ENCODE results near the gene PHLDB3.
"Not testable (repeated sequence)": the region's sequence is repeated elsewhere in the genome, so short reads cannot be mapped to it uniquely, and the experiment has no call there.

Gene PHLDB3

DNA sequence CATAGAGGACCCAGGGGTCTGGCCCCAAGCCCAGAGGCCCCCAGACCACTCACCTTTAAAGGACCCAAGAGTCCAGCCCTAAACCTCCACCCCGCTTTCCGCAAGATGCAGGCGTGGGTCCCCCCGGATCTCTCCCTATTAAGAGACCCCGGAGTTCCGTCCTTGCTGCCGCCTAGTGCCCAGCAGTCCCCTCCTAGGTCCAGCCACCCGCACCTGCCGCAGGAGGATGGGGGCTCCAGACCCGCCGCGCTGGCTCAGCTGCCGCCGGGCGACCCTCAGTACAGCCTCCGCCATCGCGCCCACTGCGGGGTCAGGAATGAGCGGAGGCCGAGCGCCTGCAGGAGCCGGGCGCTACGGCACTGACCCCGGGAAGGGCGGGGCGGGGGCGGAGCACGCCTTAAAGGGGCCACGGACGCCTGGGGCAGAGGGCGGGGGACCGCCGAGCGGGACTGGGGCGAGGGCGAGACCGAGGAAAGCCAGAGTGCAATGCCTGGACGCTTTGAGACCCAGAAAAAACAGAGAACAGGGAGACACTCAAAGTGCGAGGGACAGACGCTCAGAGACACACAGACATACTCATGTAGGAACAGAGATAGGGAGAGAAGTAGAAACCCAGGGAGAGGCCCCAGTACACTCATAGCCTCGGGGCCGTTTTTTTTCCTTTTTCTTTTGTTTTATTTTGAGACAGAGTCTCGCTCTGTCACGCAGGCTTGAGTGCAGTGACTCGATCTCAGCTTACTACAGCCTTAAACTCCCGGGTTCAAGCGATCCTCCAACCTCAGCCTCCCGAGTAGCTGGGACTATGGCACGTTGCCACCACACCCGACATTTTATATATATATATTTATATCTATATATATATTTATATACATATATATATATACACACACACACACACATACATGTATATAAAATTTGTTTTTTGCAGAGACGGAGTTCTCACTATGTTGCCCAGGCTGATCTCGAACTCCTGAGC lies 22.6 kb upstream of the PHLDB3 start, which contains the start of gene ETHE1:
Gene ETHE1 (minus strand): TSS at position 318 of the 976 bp plus-strand sequence. CDS start 24 bp downstream, at position 294.
- no peak for FAIRE-seq

DNA sequence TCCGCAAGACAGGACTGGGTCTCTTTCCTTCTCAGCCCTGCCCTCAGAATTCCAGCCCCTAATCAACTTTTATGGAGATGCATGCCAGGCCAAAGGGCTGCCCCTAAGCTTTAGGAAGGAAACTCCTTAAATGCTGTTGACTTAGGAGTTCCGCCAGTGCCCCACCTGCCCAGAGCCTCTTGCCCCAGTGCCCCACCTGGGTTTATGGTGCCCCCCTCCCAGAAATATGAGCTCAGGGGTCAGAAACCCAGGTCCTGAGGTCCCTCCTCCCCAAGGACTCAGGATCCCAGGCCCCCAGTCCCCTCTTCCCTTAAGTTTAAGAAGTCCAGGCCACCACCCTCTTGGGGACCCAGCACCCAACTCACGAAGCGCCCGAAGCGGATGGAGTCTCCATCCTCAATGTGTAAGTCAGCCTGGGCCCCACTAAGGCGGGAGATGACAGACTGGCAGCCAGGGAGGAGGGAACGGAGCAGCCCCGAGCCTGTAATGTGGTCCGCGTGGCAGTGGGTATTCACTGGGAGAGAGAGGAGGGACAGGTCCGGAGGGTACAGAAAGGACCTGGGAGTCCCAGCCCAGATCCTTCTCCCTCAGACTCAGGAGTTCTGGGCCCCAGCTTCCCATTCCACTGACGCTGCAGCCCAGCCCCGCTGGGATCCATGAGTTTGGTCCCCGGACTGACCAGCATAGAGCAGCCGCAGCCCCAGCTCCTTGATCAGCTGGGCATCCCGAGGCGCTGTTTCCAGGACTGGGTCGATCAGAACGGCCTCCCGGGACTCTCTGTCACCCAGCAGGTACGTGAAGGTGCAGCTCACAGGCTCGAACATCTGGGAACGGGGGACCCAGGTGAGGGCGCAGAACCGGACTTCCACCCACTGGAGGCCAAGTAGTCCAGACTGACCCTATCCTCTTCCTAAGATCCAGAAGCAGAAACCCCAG lies 21.6 kb upstream of the PHLDB3 start:
- FAIRE-seq = no peak

- no peak for FAIRE-seq
Measured at GRCh38 chr19:43524922-43525835, 20.6 kb upstream of the PHLDB3 start.

- FAIRE-seq = not testable (repeated sequence)
Measured at GRCh38 chr19:43523696-43524095, 19.1 kb upstream of the PHLDB3 start.

- FAIRE-seq = no peak
Measured at GRCh38 chr19:43522929-43523328, 18.4 kb upstream of the PHLDB3 start.

DNA sequence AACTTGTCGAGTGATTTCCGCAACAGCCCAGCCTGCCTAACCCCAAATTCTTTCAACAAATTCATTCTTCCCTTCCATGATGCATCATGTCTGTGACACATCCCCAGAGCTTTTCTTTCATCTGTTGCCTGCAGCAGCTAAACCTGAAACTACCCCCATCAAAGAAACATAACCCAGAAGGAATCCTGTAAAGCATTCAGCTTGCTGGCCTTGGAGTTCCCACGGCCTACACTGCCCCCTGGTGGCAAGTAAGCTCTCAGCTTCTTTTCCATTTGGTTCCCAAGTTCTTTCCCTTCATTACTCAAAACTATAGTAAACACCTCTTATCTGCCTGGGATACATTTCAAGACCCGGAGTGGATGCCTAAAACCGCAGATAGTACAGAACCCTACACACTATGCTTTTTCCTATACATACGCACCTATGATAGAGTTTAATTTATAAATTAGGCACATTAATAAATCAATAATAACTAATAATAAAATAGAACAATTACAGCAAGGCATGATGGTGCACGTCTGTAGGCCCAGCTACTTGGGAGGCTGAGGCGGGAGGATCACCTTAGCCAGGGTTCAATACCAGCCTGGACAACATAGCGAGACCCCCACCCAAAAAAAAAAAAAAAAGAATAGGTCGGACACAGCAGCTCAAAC lies 15.0 kb upstream of the PHLDB3 start:
- FAIRE-seq = peak; percentile 86

DNA sequence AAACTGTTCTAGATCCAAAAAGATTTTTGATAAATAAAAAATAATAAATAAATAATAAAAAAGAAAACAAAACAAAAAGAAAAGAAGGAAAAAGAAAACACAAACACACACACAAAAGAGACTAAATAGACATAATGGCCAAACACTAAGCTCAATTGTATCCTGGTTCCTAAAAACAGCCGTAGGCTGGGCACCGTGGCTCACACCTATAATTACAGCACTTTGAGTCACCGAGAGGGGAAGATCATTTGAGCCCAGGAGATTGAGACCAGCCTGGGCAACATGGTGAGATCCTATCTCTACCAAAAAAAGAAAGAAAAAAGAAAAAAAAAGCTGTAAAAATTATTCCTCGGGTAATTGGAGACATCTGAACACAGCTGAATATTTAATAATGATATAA lies 13.5 kb upstream of the PHLDB3 start:
- FAIRE-seq = no peak

GRCh38 chr19:43512399-43512798 lies 7.9 kb upstream of the PHLDB3 start:
- not testable (repeated sequence) for FAIRE-seq

DNA sequence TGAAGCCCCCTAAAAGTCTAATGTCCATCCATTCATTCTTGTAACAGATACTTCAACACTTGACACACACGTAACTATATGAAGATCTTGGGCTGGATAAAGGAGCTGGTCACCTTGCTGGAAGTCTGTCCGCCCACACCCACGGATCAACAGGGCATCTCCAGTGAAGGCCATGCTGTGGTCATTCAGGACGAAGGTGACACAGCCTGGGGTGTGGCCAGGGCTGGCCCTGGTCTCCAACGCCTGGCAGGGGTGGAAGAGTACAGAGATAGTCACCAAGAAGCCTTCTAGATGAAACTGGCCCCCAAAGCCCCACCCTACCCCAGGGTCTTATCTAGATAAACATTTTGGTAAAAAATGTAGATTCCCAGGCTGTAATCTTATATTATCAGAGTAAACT lies 6.8 kb upstream of the PHLDB3 start:
- FAIRE-seq = no peak

- FAIRE-seq = no peak
Measured at GRCh38 chr19:43510713-43511112, 6.2 kb upstream of the PHLDB3 start.

GRCh38 chr19:43507880-43508279 lies 3.3 kb upstream of the PHLDB3 start:
- no peak for FAIRE-seq

GRCh38 chr19:43506629-43507028 lies 2.1 kb upstream of the PHLDB3 start:
- no peak for FAIRE-seq

GRCh38 chr19:43505941-43506340 lies 1.4 kb upstream of the PHLDB3 start:
- FAIRE-seq = no peak

- FAIRE-seq = no peak
Measured at GRCh38 chr19:43505186-43505456, 575 bp upstream of the PHLDB3 start.

GRCh38 chr19:43503501-43504425 lies 783 bp downstream of the PHLDB3 start:
- FAIRE-seq = peak; percentile 56

GRCh38 chr19:43502419-43502976 lies 2.0 kb downstream of the PHLDB3 start:
- FAIRE-seq = no peak

- no peak for FAIRE-seq
Measured at GRCh38 chr19:43501661-43502418, 2.7 kb downstream of the PHLDB3 start.

DNA sequence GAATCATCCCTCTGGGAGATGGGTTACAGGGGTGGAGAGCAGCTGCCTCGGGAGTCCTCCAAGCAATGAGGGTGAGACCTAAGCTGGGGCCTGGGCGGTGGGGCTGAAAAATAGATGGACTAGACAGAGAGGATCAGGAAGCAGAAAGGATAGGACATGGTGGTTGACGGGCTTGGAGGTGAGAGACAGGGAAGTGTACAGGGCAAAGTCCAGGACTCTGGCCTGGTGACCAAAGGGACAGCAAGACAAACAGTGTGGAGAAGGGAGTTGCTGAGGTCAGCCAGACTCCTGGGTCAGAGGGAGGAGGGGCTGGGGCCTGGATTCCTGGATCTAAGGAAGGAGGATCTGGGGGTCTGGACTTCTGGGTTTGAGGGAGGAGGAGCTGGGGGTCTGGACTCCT lies 5.5 kb downstream of the PHLDB3 start:
- FAIRE-seq = no peak

DNA sequence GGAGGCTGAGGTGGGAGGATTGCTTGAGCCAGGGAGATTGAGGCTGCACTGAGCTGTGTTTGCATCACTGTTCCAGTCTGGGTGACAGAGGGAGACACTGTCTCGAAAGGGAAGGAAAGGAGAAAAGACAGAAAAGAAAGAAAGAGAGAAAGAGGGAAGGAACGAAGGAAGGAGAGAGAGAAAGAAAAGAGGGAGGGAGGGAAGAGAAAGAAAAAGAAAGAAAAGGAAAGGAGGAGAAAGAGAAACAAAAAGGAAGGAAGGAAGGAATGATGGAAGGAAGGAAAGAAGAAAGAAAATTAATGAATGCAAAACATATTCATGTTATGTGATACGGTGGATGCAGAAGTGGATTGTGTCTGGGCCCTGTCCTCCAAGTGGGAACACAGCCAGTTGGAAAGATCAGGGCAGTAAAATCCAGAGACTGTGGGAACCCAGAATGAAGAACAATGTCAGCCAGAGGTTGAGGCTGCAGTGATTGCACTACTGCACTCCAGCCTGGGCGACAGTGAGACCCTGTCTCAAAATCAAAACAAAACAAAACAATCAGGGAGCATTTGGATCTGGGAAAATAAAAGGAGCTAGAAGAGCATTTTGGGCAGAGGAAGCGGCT lies 6.2 kb downstream of the PHLDB3 start:
- FAIRE-seq = no peak

All from A204.1 (cell line).